Measurements from ENCODE around the gene HEPACAM.

GRCh38 chr11:124880290-124880611 is 55.6 kb downstream of the HEPACAM start:
- no peak for TF ChIP-seq CTCF (IDR thresholded peaks at IDR 0.05; ENCODE audit: insufficient read depth, low read depth, low read length)
- TF ChIP-seq EZH2 (IDR thresholded peaks at IDR 0.05; ENCODE audit: insufficient read depth, low read length) = no peak
